ENCODE results near the gene SLC30A5. TPM values are rescaled to one million over a fixed set of nuclear protein-coding genes. Genes with fewer than 3 reads are reported as not detected.

The SLC30A5 gene
- total and polyA plus RNA-seq, 2 of the 13 experiments (the other 11 are each of a cell fraction or from before 2014, with no cell fraction given): 46.0 to 53.6 TPM

DNA sequence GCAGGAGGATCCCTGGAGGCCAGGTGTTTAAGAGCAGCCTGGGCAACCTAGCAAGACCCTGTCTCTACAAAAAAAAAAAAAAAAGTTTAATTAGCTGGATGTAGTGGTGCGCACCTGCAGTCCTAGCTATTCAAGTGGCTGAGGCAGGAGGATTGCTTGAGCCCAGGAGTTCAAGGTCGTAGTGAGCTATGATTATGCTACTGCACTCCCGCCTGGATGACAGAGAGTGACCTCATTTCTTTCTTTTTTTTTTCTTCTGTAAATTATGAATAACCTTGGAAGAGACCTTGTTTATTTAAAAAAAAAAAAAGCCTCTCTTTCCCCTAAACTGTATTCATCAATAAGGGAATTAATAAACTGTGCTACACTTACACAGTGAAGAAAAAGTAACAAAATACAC lies 43.6 kb upstream of the SLC30A5 start (continued):
- TF ChIP-seq ZNF318 (CRISPR knock-in tag; IDR thresholded peaks at IDR 0.05): no peak
- TF ChIP-seq, protein P1, sequence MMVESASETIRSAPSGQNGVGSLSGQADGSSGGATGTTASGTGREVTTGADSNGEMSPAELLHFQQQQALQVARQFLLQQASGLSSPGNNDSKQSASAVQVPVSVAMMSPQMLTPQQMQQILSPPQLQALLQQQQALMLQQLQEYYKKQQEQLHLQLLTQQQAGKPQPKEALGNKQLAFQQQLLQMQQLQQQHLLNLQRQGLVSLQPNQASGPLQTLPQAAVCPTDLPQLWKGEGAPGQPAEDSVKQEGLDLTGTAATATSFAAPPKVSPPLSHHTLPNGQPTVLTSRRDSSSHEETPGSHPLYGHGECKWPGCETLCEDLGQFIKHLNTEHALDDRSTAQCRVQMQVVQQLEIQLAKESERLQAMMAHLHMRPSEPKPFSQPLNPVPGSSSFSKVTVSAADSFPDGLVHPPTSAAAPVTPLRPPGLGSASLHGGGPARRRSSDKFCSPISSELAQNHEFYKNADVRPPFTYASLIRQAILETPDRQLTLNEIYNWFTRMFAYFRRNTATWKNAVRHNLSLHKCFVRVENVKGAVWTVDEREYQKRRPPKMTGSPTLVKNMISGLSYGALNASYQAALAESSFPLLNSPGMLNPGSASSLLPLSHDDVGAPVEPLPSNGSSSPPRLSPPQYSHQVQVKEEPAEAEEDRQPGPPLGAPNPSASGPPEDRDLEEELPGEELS (CRISPR knock-in tag; IDR thresholded peaks at IDR 0.05): no peak
- no peak for TF ChIP-seq POGZ (CRISPR knock-in tag; IDR thresholded peaks at IDR 0.05)
- TF ChIP-seq, protein P2, sequence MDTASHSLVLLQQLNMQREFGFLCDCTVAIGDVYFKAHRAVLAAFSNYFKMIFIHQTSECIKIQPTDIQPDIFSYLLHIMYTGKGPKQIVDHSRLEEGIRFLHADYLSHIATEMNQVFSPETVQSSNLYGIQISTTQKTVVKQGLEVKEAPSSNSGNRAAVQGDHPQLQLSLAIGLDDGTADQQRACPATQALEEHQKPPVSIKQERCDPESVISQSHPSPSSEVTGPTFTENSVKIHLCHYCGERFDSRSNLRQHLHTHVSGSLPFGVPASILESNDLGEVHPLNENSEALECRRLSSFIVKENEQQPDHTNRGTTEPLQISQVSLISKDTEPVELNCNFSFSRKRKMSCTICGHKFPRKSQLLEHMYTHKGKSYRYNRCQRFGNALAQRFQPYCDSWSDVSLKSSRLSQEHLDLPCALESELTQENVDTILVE (CRISPR knock-in tag; IDR thresholded peaks at IDR 0.05): no peak
- no peak for TF ChIP-seq ZBTB8A (CRISPR knock-in tag; IDR thresholded peaks at IDR 0.05; ENCODE audit: borderline replicate concordance, low read depth)
- no peak for TF ChIP-seq JARID2 (CRISPR knock-in tag; IDR thresholded peaks at IDR 0.05; ENCODE audit: insufficient replicate concordance)
- no peak for TF ChIP-seq ZNF530 (CRISPR knock-in tag; IDR thresholded peaks at IDR 0.05; ENCODE audit: low read depth)
- TF ChIP-seq, protein P3, sequence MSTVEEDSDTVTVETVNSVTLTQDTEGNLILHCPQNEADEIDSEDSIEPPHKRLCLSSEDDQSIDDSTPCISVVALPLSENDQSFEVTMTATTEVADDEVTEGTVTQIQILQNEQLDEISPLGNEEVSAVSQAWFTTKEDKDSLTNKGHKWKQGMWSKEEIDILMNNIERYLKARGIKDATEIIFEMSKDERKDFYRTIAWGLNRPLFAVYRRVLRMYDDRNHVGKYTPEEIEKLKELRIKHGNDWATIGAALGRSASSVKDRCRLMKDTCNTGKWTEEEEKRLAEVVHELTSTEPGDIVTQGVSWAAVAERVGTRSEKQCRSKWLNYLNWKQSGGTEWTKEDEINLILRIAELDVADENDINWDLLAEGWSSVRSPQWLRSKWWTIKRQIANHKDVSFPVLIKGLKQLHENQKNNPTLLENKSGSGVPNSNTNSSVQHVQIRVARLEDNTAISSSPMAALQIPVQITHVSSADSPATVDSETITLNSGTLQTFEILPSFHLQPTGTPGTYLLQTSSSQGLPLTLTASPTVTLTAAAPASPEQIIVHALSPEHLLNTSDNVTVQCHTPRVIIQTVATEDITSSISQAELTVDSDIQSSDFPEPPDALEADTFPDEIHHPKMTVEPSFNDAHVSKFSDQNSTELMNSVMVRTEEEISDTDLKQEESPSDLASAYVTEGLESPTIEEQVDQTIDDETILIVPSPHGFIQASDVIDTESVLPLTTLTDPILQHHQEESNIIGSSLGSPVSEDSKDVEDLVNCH (CRISPR knock-in tag; IDR thresholded peaks at IDR 0.05): no peak
- TF ChIP-seq, protein P4, sequence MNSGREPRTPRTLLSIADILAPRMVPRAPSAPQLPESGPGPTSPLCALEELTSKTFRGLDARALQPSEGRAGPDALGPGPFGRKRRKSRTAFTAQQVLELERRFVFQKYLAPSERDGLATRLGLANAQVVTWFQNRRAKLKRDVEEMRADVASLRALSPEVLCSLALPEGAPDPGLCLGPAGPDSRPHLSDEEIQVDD (CRISPR knock-in tag; IDR thresholded peaks at IDR 0.05; ENCODE audit: borderline replicate concordance): no peak
- TF ChIP-seq, protein P5, sequence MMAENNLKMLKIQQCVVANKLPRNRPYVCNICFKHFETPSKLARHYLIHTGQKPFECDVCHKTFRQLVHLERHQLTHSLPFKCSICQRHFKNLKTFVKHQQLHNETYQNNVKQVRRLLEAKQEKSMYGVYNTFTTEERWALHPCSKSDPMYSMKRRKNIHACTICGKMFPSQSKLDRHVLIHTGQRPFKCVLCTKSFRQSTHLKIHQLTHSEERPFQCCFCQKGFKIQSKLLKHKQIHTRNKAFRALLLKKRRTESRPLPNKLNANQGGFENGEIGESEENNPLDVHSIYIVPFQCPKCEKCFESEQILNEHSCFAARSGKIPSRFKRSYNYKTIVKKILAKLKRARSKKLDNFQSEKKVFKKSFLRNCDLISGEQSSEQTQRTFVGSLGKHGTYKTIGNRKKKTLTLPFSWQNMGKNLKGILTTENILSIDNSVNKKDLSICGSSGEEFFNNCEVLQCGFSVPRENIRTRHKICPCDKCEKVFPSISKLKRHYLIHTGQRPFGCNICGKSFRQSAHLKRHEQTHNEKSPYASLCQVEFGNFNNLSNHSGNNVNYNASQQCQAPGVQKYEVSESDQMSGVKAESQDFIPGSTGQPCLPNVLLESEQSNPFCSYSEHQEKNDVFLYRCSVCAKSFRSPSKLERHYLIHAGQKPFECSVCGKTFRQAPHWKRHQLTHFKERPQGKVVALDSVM (CRISPR knock-in tag; IDR thresholded peaks at IDR 0.05): no peak
- no peak for TF ChIP-seq RAD21 (CRISPR knock-in tag; IDR thresholded peaks at IDR 0.05)
- no peak for TF ChIP-seq ZNF10 (CRISPR knock-in tag; IDR thresholded peaks at IDR 0.05; ENCODE audit: borderline replicate concordance, low read depth)
- no peak for TF ChIP-seq ZNF891 (CRISPR knock-in tag; IDR thresholded peaks at IDR 0.05)
